HCT116 (cell line): ENCODE results near the gene DCAF4.

Source experiments
- POLR2AphosphoS5 ChIP-seq: IDR thresholded peaks from 2 replicates; pipeline ENCODE4 v1.6.1; 2011; ENCODE audit warnings: mild to moderate bottlenecking, low read depth, low read length, moderate library complexity
- TF ChIP-seq, protein P1 (sequence below), 3 experiments: fragments of 200-600 bp in 1 of 3; sonication (generic) in 1 of 3; IDR thresholded peaks in 2 of 3; conservative IDR thresholded peaks in 1 of 3; 2 replicates each; pipeline ENCODE4 v1.5.1; 2012 to 2017; ENCODE audit warnings: low read depth in 2 of 3, low read length in 2 of 3, antibody characterized with exemption in 1 of 3, borderline replicate concordance in 1 of 3, control low read depth in 1 of 3, mild to moderate bottlenecking in 1 of 3, mixed read lengths in 1 of 3, mixed run types in 1 of 3, moderate library complexity in 1 of 3; ENCODE audit not compliant: insufficient read depth in 1 of 3

DNA sequence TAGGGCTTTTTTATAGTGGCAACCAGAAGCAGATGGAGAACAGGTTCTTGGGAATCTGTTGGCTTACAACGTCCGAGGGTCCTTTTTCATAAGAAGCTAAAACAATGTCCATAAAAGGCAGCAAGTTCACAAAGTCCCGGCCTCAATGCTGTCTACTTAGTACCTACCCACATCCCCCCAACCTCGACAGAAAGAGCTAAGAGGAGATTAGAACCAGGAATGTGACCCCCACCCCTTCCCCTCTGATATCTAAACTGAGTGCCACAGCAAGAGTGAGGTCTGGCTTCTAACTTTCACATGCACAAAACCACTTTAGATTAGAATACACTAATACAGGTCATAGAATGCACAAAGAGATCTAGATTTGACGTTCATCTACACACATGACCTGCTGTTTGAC lies 36.9 kb upstream of the DCAF4 start:
- TF ChIP-seq, protein P1, sequence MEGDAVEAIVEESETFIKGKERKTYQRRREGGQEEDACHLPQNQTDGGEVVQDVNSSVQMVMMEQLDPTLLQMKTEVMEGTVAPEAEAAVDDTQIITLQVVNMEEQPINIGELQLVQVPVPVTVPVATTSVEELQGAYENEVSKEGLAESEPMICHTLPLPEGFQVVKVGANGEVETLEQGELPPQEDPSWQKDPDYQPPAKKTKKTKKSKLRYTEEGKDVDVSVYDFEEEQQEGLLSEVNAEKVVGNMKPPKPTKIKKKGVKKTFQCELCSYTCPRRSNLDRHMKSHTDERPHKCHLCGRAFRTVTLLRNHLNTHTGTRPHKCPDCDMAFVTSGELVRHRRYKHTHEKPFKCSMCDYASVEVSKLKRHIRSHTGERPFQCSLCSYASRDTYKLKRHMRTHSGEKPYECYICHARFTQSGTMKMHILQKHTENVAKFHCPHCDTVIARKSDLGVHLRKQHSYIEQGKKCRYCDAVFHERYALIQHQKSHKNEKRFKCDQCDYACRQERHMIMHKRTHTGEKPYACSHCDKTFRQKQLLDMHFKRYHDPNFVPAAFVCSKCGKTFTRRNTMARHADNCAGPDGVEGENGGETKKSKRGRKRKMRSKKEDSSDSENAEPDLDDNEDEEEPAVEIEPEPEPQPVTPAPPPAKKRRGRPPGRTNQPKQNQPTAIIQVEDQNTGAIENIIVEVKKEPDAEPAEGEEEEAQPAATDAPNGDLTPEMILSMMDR (IDR thresholded peaks at IDR 0.05 in 2 of 3, conservative IDR thresholded peaks at IDR 0.05 in 1 of 3; ENCODE audit: borderline replicate concordance in 1 of 3, insufficient read depth in 1 of 3, low read depth in 2 of 3, low read length in 2 of 3) = no peak
- TF ChIP-seq POLR2AphosphoS5 = no peak
